HG02938 (cell line): ENCODE measurements around the gene MGLL.
A peak's percentile ranks its signal among the peaks of the same experiment; 100 is the strongest.

ENCODE experiments used
- ATAC-seq: cut with Tn5 transposase; IDR thresholded peaks from one replicate; pipeline ENCODE4 v1.9.1; 2021; ENCODE audit warnings: mild to moderate bottlenecking, moderate library complexity; ENCODE audit not compliant: unreplicated experiment

The MGLL gene

DNA sequence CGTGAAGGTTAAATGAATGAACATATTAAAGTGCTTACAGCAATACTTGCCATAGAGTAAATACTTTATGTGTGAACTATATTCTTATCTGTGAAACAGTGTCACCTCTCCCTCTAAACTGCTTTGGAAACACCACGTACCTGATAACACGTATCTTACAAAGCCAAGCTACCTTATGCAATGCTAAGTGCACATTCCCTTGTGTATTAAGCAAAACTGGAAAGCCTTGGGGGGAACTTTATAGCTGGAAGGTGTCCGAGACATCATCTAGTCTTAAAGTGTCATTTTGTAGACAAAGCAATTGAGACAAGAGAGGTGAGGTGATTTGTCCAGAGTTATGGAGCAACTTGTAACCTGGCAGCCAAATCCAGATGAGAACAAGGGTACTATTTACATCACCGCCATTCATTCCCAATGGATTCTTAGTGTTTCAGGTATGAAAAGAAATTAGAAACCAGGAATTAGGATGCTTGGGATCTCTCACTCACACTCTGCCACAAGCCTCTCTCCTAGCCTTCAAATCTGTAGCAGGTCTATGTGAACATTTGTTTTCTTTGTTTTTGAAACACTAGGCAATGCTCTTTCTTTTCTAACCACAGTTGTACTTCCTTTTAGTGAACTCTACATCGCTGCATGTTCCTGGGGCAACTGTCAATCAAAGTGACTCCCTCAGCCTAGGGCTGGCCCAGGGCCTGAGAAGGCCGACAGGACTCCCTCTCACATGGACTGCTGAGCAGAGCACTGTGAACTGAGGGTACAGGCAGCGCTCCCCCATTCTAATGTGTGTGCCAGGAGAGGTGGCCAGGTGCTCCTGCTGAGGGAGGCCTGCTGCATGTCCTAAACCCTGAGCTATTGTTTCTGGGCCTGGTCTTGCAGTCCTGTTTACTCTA lies 13.9 kb upstream of the MGLL start:
- peak; percentile 69 for ATAC-seq

DNA sequence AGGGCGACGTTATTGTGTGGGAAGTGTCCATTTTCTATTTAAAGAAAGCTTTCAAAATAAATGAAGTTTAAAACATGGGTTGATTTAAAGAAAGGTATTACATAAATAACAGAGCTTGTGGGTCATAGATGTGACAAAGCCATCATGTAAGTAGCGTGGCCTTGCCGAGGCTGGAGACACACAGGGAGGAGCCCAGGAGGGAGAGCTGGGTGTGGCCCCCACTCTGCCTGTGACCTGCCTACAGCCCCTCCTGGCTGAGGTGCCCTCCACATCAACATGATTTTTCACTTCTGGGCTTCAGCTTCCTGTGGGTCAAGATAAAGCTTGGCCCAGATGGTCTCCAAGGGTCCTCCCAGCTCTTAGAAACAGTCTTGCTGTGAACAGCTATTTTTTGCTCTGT lies 12.5 kb upstream of the MGLL start:
- ATAC-seq, result peak; percentile 3

DNA sequence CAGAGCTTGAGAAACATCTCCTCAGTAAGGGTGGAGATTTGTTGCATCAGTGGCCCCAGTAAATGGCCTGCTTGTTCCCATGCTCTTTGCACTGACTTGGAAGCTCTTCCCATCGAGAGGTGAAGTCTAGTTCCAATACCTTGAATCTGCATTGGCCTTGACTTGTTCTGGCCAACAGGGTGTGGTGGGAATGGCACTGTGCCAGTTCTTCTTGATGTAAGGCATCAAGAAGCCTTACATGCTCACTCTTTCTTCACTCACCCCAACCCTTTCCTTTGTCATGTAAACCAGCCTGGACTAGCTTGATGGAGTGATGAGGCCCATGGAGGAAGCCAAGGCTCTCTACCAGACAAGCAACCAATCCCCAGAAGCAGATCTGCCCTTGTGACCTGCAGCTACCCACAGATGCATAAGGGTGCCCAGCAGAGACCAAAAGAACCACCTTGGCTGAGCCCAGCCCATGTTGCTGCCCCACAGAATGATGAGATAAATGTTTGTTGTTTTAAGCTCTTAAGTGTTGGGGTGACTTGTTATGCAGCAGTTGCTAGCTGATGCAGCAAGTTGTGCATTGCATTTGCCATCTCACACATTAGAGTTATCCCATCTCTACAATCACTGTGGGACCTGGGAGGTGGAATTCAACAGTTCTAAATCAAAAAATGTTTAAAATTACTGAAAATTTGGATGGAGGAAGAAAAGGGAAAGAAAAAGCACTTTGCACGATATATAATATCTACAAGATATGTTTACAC lies 11.1 kb upstream of the MGLL start:
- ATAC-seq, result no peak

DNA sequence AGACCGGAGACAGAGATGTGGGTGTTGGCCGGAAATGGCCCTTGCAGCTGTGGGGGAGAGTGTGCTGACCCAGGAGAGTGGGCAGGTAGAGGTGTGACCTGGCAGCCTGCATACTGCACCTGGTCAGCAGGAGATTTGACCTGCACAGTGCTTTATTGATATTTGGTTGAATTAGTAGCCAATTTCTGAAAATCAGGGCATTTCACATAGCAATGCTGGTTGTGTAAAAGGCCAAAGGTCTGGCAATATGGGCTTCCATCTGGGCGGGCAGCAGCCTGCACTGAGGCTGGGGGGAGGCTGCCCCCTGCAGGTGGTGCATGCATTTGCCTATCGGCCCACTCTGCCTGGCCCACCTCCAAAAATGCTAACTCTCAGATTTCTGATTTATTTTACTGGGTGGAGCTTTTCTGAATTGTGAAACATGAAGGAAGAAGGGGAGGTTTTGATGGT lies 9.4 kb upstream of the MGLL start:
- ATAC-seq, result no peak

DNA sequence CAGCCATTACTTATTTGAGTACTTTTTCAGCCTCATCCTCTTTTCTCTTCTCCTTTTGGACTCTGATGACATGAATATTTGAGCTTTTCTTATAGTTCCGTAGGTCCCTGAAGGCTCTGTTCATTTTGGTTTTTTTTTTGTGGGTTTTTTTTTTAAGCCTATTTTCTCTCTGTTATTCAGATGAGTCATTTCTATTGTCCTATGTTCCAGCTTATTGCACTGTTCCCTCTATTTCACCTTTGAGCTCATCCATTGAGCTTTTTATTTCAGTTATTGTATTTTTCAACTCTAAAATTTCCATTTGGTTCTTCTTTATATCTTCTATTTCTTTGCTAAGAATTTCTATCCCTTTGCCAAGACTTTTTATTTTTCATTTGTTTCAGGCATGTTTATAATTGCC lies 7.2 kb upstream of the MGLL start:
- ATAC-seq, result no peak

DNA sequence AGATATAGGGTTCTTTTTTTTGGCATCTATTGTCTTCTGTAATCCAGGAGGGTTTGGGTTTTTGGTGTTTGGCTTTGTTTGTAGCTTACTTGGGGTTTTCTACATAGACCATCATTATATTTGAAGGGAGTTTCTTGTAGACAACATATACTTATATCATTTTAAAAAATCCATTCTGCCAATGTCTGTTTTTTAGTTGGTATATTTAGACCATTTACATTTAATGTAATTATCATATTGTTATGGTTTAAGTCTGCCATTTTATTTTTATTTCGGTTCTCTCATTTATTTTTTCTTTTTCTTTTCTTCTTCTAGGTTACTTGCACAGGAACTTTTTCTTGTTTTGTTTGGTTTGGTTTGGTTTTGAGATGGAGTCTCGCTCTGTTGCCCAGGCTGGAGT lies 5.5 kb upstream of the MGLL start:
- ATAC-seq, result no peak

DNA sequence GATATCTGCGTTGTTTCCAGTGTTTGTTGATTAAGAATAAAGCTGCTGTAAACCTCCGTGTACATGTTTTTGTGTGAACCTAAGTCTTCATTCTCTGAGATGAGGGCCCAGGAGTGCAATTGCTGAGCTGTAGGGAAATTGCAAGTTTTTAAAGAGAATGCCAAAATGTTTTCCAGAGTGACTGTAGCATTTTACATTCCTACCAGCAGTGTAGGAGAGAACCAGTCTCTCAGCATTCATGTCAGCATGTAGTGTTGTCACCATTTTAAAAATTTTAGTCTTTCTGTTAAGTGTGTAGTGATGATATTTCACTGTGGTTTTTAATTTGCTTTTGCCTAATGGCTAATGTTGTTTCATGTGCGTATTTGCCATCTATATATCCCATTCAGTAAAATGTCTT lies 3.4 kb upstream of the MGLL start:
- no peak for ATAC-seq

DNA sequence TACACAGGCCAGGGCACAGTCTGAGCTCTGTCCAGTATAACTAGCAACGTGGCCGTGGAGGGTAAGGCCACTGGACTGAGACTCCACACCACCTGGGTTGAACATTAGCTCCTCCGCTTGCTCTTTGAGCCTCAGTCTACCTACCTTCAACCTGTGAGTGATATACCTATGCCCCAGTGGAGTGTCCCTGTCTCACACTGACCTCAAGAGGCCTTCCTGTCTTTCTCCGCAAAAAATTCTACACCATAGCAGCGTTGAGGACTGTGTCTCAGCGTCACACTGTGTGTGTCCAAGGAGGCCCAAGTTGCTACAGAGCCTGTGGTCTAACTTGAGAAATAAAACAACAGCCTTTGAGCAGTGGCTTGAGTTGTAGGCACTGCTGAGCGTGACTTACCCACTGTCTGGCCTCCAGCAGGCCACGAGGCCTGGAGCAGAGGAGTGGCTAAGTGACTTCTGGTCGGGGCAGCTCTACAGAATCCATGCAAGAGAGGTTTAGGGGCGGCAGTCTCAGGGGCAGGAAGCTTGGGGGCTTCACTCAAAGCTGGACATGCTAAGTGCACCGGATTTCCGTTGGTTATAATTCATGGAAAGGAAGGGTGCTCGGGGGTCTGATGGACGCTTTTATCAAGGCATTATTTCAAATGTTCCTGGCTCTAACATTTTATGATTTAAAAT lies 2.0 kb upstream of the MGLL start:
- no peak for ATAC-seq

DNA sequence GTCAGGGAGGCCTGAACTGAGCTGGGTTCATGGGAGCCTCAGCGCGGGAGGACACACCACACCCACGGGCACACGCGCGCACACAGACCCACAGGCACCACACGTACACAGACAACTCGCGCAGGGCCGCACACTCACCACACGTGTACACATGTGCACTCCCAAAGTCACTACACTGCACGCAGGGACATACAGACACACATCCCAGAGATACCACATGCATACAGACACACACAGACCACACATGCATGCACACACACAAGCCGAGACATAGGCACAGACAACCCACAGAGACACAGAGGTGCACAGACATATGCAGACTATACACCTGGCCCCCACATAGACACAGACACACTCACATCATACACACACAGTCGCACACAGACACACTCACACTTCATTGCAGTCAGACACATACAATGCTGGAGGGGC lies 1.1 kb upstream of the MGLL start:
- ATAC-seq, result no peak

DNA sequence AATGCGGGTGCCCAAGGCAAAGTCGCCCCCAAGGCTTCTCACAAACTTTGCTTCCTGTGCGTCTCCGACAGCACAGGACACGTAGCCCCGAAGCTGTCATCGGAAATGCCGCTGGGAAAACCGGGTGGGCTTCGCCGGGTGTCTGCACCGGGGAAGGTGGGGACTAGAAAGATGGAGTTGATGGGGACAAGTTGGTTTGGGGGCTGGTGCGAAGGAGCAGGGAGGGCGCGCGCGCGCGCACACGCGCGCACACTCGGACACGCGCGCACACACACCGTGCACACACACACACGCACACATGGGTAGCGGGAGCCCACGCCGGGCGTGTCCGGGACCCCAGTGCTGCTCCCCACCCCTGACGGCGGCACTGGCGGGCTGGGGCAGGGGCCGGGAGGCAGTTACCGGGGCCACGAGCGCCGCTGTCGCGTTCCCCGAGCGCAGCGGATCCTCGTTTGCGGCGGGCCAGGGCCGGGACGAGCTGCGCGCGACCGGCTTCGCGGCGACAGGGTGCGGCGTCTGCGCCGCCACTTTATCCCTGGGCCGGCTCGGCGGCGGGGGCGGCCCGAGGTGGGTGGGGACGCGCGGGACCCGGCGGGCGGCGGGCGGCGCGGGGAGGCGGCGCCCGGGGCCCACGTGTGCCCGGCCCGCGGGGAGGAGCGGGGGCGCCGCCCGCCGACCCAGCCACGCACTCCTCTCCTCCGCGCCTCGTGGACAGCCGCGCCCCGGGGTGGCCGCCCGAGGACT lies 539 bp upstream of the MGLL start:
- no peak for ATAC-seq

DNA sequence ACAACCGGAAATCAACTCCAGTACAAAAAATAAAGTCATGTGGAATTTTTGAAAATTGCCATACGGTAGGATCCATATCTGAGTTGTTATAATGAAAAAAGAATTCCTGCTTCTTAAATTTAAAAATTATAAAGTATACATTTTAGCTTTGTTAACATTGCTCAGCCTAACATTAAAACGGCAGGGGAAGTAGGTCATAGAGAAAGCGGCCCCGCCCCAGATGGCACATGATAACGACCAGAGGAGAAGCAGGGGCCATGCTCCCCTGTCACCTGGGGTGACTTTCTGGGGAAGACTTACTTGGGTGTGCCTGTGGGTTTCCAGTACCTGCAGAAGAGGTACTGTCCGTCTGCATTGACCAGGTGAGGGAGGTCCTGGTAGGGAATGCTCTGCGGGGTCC lies 921 bp downstream of the MGLL start:
- ATAC-seq, result no peak

DNA sequence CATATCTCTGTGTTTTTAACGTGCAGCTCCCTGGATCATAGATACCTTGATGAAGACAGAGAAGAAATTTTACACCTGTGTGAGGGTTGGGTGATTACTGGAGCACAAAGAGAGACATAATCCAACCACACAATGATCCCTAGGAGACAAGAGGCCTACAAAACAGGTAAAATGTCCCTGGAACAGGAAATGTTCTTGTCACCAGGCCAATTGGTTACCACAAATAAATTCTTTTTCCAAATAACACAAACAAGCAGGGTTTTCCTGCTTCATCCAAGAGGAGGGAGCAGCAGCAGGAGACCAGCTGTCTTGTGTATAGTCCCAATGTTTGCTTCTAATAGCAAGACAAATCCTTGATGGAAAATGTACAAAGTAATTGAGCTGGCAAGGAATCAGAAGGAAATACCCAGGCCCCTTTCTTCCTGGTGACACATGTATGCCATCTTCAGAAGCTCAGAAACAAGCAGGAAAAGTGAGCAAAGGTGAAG lies 1.4 kb downstream of the MGLL start:
- no peak for ATAC-seq

DNA sequence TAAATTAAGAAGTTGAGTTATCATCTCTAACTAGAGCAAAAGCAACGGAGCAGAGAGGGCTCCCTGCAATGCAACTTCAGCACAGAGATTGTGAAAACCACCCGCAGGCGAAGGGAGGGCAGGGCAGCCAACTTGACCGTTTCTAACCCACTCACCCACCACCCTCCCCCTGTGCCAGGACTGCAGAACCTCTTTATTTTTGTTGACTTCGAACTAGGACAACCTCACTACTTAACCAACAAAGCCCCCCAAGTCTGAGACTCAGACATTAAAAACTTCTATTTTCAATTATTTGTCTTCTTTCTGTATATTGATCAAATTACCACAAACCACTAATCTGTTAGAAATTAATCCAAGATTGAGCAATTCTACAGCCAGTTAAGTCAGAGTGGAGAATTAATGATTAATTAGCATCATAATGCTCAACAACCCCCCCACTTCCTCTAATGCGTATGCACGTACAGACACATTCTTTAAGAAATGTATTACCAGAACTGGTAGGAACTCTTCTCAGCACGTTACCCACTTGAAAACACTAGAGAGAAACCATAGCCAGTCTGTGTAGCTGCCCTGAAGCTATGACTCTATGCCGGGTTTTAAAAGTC lies 2.0 kb downstream of the MGLL start:
- peak; percentile 45 for ATAC-seq

DNA sequence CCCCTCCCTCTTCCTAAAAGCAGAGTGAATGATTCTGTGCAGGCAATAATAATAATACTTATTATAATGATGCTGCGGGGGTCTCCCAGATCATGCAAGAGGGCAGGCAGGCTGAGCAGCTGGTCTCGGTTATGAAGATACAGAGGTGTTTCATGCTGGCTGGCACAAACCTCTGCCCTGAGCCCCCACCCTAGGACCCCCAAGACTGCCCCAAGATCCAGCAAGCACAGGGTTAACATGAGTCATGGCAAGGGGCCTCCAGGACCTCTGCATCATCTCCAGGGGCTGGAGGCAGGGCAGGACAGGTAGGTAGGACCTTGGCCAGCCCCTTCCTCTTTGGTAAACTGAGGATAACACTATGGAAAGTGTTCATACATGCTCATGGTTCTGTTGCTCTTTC lies 2.7 kb downstream of the MGLL start:
- ATAC-seq, result no peak

DNA sequence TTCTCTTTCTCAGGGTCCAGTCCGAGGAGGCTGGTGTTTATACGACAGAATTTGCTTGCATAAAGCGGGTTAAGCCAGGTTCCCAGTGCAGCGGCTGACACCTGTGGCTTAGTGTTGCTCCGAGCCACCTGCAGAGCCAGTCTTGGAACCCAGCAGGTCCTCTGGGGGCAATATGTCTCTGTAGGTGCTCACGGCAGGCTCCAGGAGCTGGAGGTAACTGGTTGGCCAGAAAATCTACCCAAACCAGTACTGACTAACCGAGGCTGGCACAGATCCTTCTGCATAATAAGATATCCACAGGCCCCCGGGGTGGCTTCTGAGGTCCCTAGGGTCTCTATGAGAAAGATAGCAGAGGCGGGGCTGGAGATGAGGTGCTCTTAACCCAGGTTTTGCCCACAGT lies 3.2 kb downstream of the MGLL start:
- ATAC-seq, result no peak

DNA sequence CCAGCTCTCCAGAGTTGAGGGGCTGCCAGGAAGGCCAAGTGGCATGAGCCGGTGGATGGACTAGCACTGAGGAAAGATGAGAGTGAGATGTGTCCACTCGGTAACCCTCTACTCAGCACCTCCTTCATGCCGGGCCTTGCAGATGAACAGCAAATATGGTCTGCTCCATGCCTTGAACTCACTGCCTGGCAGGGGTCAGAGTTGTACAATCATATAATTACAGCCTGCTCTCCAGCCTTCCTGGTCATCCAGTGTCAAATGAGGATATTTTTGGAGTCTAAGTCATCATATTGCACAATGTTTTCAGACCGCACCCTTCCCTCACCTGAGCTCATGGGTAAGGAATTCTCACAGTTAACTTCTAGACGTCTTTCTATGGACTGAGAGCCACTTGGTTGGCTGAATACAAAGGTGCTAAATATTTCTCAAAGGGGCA lies 4.9 kb downstream of the MGLL start:
- no peak for ATAC-seq

DNA sequence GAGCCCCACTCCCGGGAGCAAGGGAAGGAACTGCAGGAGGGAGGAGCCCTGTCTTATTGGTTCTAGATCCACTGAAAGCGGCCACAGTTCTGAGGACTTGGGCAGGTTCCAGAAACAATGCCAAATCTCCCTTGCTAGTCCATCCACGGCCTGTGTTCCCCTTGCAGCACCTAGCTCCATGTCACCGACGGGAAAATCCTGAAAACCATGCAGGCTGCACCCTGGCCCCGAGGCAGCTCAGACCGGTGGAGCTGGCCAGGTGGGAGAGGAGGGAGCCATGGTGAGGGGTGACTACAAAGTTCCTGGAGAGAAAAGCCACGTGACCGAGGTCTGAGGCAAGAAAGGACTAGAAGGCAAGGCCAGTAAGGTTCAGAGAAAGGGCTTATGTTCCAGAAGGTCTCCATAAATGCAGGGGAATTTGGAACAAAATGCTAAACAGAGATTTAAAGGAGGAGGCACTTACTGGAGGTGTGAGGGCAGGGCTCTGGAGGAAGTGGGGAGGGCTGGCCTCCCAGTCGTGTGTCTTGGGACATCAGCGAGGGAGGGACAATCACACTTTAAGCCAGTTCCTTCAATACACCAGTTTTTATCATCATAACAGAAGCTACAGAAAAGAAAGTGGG lies 5.4 kb downstream of the MGLL start:
- ATAC-seq, result no peak

DNA sequence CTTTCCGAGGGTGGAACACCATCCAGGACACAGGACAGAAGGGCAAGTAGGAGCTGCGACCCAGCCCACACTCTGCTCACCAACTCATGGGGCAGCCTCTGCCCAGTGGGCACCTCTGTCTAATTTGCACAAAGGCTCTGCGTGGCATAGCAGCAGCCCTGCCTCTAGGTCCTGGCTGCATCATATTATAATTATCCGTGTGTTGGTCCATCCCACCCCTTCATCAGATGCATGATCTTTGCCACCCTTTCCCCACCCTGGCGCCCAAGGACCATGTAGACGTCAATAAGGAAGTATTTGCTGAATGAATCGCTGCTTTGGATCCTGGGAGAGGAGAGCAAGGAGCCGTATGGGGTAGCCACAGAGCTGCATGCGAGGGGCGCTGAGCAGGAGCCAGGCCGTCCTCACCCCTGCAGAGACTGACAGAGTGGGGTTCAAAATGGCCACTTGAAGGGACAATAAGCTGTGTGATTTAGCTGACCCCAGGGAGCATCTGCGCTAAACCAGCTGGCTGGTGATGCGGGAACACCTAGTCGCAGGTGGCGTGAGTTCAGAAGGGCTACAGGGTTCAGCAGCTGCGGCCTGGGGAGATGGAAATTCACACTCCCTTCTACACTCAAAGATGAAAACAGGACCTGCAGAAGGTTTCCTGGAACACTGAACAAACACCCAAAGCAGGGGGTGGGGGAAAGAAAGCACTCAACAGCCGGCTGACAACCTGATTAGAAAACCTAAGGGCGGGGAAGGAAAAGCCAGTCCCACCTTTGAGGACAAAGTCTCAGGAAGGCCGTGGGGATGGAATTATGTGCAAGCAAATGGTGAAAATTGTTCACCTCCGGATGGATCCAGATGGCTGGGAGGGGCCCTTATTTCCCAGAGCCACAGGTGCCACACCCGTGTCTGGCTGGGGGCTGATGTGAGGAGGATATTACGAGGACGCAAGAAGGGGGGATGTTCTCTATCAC lies 6.4 kb downstream of the MGLL start:
- ATAC-seq, result no peak

DNA sequence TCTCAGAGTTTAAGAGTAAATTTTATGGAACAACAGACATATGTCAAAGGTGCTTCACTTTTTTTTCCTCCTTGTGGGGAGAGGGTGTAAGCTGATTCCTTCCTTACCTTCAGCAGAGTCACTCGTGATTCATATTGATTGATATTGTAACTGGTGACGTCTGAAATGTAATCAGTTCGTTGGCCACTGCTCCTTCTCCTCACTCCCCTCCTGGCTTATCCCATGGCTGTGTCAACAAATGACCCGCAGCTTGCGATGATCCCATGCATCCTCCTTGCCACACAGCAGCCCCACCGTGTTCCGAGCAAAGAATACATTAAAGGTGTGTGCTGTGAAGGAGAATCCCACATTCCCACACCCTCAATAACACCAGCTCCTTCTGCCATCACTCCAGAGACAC lies 7.3 kb downstream of the MGLL start:
- no peak for ATAC-seq
